ENCODE measurements around the gene TBXAS1.

Gene TBXAS1

GRCh38 chr7:139829025-139829774, at the start of gene TBXAS1:
Gene TBXAS1 (plus strand): TSS chr7:139829264. CDS start chr7:139829391, 127 bp downstream.
- no peak for DNase-seq

DNA sequence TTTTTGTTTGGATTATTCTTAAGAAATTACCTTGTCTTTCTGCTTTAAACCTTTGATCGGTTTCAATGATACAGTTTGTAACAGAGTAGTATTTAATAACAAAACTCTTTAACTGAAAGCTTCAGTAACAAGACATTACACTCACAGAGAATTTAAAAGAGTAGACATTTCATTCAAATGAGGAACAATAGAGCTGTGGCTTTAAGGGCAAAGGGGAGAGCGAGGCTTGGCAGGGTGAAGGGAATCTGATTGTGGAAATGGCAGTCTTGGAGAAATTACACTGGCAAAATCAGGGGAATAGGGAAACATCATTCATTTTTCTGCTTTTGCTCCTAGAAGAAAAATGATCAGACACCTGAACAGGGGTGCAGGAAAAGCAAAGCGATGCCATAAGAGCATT, 46.1 kb upstream of the TBXAS1 start:
- DNase-seq: no peak

GRCh38 chr7:139783647-139784385, 45.2 kb upstream of the TBXAS1 start:
- DNase-seq: no peak

GRCh38 chr7:139784648-139785047, 44.4 kb upstream of the TBXAS1 start:
- peak; percentile 35 for DNase-seq

DNA sequence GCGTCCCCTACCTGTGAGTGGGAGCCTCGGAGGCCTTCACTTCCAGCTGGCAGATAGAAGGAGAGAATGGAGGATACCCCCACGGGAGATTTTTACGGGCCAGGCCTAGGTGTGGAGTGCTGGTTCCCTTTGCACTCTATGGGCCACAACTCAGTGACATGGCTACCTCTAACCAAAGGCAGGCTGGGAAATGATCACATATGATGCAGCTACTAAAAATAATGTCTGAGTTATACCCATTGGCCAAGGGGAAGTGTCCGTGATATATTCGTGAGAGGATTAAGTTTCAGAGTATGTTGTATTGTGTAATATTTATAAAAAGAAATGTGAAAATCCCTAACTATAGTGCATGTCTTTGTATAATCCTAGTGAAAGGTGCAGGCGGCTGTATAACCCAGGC, 37.7 kb upstream of the TBXAS1 start:
- no peak for DNase-seq

DNA sequence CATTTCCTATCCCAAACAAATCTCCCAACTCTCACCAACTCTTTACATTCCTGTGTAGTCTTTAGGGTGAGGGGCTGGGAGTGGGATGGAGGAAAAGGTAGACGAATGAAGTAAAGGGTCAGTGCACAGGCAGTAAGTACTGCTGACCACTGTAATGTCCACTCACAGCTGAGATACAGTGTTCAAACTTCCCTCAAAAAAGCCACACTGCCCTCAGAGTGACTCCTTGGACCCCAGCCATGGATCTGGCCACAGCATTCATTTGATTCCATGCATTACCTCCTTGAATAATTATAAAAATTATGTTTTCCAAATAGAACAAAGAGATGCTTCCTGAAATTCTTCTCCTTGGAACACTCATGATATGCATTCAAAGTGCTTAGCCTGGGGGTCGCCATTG, 31.5 kb upstream of the TBXAS1 start:
- DNase-seq: no peak

- no peak for DNase-seq
Observed at GRCh38 chr7:139798221-139798620, 30.8 kb upstream of the TBXAS1 start.

DNA sequence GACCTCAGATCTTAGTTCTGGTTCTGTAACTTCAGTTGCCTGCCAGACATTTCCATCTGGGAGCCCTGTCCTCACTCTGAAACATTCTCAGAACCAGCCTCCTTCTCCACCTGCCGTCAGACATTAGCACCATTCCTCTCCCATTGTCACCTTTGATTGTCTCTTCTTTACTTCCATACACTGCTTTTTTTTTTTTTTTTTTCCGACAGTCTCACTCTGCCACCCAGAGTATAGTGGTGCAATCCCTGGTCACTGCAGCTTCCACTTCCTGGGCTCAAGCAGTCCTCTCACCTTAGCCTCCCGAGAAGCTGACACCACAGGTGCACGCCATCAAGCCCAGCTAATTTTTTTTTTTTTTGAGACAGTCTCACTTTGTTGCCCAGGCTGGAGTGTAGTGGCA, 30.2 kb upstream of the TBXAS1 start:
- DNase-seq: no peak

DNA sequence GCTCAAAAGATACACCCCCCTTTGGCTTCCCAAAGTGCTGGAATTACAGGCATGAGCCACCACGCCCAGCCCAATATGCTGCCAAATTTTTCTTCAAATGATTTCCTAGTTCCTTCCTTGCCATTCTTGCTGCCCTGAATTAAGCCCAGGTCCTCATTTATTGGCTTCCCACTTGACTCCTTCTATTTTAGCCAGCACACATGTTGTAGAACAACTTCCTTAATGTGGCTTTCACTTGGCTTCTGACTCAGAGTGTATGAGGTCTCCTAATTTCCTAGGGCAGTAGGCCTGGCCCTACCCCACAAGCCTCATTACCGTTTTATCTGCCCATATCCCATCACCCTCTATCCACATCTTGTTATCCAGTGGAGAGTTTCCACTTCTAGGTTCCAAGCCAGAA, 29.5 kb upstream of the TBXAS1 start:
- DNase-seq: no peak

GRCh38 chr7:139804571-139804970, 24.5 kb upstream of the TBXAS1 start:
- DNase-seq: no peak

DNA sequence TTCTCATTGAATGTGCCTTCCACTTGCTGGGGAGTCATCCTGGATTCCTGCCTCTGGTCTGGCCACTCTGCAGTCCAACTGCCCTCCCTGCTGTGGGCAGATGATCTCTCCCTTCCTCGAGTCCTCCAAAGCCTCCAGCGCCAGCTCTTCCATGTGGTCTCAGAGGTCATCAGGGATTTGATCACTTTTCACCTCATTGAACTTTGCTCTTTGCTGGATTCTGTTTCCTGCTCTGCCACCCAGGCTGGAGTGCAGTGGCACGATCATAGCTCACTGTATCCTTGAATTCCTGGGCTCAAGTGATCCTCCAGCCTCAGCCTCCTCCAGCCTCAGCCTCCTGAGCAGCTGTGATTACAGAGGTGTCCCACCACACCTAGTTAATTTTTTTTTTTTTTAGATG, 22.1 kb upstream of the TBXAS1 start:
- no peak for DNase-seq

DNA sequence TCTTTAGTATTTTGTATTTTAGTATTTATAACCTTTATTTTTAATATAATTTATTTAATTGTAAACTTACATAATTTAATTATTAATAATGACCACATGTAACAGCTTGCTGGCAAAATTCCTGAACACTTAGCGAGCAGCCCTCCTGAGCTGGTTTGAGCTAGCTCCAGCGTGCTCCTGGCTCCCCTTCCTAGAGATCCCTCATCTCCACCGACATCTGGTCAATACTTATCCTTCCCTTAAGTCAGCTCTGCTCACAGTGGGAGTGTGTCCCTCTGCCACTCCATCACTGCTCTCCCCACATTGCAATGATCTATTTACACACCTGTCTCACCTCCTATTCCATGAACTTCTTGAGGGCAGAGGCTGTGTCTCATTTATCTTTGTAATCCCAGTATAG, 20.6 kb upstream of the TBXAS1 start:
- no peak for DNase-seq

DNA sequence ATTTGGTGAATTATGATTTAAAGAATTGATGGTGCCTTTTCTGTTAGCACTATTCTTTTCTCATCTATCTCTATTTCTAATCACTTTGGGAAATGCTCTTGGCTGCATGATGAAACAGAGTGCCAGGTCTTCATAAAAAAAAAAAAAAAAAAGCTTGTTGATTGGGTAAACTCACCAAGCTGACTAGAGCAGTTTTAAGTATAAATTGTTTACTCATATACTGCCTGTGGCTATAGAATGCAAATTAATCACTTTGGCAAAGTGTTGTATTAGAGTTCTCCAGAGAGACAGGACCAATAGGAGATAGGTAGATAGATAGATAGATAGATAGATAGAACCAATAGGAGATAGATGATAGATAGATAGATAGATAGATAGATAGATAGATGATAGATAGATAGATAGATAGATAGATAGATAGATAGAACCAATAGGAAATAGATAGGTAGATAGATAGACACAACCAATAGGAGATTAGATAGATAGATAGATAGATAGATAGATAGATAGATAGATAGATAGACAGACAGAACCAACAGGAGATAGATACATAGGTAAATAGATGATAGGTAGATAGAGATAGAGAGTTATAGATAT, 20.1 kb upstream of the TBXAS1 start:
- no peak for DNase-seq

DNA sequence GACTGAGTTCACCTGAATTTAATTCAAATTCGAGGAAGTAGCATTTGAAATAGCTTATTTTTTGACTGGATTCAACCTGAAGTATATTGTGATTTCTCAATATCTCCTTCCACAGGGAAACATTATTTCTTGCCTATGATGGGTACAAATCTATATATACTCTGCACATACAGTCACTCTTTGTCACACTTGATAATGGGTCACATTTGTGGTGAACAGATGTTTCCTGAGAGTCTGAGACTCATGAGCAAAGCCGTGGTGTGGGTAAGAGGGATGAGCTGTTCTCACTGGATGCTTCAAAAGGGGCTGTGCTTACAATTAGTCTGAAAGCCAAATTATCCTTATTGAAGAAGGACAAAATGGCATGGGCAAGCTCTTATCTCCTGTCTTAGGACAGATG, 18.0 kb upstream of the TBXAS1 start:
- DNase-seq: no peak

DNA sequence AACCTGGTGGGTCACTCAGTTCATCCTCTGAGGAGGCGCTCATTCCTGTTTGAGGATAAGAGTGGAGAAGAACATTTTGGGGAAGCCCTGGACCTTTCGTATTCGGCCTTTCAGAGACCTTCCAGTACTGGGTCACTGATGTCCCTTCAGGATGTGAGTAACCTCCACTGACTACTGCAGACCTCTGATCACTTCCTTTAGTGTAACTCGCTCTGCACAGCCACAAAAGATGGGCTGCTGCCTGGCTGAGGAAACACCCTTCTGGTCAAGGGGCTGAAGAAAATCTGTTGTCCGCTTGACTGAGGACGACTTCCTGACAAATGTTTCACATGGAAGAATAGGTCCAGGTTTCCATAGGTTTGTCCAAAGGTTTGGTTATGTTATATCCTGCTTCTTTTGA, 15.9 kb upstream of the TBXAS1 start:
- DNase-seq: no peak

- DNase-seq: no peak
Observed at GRCh38 chr7:139813689-139814088, 15.4 kb upstream of the TBXAS1 start.

DNA sequence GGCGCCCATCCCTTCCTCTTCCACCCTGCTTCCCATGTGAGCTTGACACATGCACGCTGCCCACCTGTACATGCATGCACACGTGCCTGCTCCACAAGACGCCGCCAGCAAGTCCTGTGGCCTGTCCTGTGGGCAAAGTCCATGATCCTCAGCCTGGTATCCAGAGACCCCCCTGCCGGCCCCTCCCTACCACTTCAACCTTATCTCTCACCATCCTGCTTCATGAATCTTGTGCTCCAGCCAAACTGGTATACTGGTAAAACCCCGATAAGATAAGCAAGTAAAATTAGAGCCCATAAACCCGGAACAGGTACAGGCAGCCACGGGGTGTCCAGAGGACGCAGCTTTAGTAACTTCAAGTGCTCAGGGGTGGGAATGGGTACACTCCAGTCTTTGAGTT, 11.8 kb upstream of the TBXAS1 start:
- DNase-seq: no peak

DNA sequence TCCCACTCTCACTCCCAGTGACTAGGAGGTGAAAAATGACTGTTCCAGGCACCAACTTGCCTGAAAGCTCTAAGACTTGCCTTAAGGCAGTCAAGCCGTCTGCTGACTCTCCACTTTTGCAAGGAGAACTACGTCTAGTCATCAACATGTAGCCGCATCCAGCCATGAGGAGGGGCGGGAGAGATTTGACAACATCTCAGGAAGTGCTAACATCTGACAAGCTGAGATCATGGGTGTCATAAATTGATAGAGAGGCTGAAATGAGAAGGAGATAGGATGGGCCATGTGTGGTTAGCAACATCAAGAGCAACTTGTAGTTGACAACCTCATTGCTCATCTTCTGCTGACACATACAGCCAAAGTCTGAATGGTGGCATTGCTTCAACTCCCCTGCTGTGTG, 9.0 kb upstream of the TBXAS1 start:
- no peak for DNase-seq

DNA sequence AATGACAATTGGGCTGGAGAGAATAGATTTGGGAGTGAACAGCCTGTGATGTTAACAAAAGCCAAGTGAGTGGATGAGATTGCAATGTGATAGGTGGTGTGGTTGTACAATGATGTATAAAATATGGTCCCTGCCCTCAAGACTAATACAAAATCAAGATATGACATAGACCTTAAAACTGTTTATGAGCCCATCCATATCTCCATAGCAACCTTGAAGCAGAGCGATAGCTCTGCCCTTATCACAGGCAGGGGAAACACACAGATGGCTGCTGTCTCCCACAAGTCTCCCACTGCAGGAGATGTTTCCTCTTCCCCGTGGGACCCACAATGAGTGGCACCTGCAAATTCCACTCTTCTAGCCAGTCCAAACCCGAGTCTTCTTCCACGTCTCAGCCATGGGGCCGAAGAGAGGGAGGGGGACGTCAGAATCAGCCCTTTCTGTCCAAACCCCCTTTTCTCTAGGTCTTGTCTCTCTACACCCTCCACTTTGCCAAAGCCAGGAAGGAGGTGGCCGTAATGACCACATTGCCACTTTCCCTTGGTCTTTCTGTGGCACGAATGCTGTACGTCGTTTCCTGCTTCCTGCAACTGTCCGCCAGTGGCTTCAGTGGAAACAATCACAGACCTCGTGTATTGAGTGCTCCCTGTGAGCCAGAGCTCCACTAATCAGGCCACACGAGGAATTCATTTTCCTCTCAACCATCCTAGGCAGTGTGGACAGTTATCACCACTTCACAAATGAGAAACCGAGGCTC, 7.5 kb upstream of the TBXAS1 start:
- DNase-seq: no peak

- DNase-seq: no peak
Observed at GRCh38 chr7:139822855-139823254, 6.2 kb upstream of the TBXAS1 start.

DNA sequence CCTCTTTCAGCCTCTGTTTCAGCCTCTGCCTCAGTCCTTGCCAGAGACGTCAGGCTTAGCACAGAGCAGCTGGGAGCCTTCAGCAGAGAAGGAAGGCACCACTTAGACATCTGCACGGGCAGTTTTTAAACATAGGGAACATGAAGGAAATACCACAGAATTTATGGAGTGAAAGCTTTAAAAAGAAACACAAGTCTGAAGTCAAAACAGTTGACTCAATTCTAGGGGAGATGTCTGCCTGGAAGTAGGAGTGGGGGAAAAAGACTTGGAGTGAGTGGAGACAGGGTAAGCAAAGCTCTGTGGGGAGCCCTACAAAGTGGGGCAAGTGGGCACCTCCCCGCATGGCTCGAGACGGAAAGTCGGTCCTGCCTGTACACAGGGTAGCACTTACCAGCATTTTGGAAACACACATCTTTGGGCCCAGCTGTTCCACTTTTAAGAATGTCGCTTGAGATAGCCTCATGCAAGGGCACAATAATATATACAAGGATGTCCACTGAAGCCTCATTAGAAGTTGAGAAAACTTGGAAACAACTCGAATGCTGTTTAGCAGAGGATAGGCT, 5.0 kb upstream of the TBXAS1 start:
- DNase-seq: no peak

GRCh38 chr7:139825666-139826290, 3.3 kb upstream of the TBXAS1 start:
- no peak for DNase-seq

DNA sequence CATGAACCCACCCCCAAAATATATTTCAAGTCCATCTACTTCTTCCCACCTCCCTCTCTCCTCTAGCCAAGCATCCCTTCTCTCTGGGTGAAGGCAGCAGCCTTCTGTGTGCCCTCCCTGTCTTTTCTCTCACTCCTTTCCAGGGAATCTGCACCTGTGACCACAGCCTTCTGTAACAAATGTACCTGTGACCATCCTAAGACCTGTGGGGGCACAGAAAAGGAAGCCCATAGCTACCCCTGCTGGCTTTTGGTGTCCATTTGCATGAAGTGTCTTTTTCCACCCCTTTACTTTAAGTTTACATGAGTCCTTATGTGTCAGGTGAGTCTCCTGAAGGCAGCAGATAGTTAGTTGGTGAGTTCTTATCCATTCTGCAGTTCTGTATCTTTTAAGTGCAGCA, 2.0 kb upstream of the TBXAS1 start:
- no peak for DNase-seq
